PC-3 (cell line): Measurements from ENCODE around the gene SPSB1.

ENCODE experiments used
- EZH2phosphoT487 ChIP-seq: fragments of 300-600 bp; sonication (generic); IDR thresholded peaks from 2 replicates; pipeline ENCODE4 v1.6.1; 2018; ENCODE audit warnings: mild to moderate bottlenecking, antibody characterized with exemption, low read length, borderline replicate concordance
- TF ChIP-seq, protein P1 (sequence below): fragments of 300-600 bp; sonication (generic); conservative IDR thresholded peaks from 2 replicates; pipeline ENCODE4 v1.5.1; 2017; ENCODE audit warnings: antibody characterized with exemption, low read depth, mild to moderate bottlenecking, low read length

DNA sequence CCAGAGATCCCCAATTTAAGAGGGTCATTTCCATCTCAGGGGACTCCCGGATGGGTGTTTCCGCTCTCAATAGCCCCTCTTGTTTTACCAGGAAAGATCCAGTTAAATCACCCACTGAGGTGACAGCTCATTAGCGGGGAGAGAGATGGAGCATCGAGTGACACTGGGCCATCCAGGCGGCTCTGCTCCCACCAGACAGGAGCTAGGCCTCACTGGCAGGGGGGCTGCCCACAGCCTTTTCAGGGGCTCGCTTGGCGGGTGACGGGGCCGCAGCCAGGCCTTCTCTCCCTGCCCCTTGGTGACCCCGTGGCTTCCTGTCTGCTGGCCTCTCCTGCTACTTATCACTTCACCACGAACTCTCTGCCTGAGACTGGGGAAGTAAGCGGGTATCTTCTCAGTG is 26.7 kb upstream of the SPSB1 start:
- TF ChIP-seq, protein P1, sequence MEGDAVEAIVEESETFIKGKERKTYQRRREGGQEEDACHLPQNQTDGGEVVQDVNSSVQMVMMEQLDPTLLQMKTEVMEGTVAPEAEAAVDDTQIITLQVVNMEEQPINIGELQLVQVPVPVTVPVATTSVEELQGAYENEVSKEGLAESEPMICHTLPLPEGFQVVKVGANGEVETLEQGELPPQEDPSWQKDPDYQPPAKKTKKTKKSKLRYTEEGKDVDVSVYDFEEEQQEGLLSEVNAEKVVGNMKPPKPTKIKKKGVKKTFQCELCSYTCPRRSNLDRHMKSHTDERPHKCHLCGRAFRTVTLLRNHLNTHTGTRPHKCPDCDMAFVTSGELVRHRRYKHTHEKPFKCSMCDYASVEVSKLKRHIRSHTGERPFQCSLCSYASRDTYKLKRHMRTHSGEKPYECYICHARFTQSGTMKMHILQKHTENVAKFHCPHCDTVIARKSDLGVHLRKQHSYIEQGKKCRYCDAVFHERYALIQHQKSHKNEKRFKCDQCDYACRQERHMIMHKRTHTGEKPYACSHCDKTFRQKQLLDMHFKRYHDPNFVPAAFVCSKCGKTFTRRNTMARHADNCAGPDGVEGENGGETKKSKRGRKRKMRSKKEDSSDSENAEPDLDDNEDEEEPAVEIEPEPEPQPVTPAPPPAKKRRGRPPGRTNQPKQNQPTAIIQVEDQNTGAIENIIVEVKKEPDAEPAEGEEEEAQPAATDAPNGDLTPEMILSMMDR = no peak
- no peak for TF ChIP-seq EZH2phosphoT487
